GM18907 (cell line): ENCODE data around the gene DMD.

ENCODE experiments used
- ATAC-seq: cut with Tn5 transposase; IDR thresholded peaks from one replicate; pipeline ENCODE4 v1.9.1; 2021; ENCODE audit warnings: mild to moderate bottlenecking, moderate library complexity; ENCODE audit not compliant: unreplicated experiment

DMD gene

GRCh38 chrX:31796624-31797023 lies 1414.7 kb downstream of the DMD start:
- no peak for ATAC-seq

- no peak for ATAC-seq
These were observed 1463.9 kb downstream of the DMD start for GRCh38 chrX:31747411-31747810.

- no peak for ATAC-seq
These were observed 1468.3 kb downstream of the DMD start for GRCh38 chrX:31743004-31743403.

- no peak for ATAC-seq
These were observed 1493.9 kb downstream of the DMD start for GRCh38 chrX:31717474-31717873.

GRCh38 chrX:31715675-31716074 lies 1495.7 kb downstream of the DMD start:
- ATAC-seq, result no peak

- no peak for ATAC-seq
These were observed 1496.6 kb downstream of the DMD start for GRCh38 chrX:31714797-31715196.

GRCh38 chrX:31713120-31713519 lies 1498.2 kb downstream of the DMD start:
- ATAC-seq, result no peak

GRCh38 chrX:31711166-31711565 lies 1500.2 kb downstream of the DMD start:
- no peak for ATAC-seq

GRCh38 chrX:31708116-31708515 lies 1503.2 kb downstream of the DMD start:
- no peak for ATAC-seq

GRCh38 chrX:31706466-31706865 lies 1504.9 kb downstream of the DMD start:
- ATAC-seq, result no peak

- no peak for ATAC-seq
These were observed 1505.5 kb downstream of the DMD start for GRCh38 chrX:31705816-31706215.

GRCh38 chrX:31704938-31705337 lies 1506.4 kb downstream of the DMD start:
- ATAC-seq, result no peak

- no peak for ATAC-seq
These were observed 1509.1 kb downstream of the DMD start for GRCh38 chrX:31702222-31702621.

GRCh38 chrX:31697294-31697916 lies 1513.9 kb downstream of the DMD start:
- ATAC-seq, result no peak

GRCh38 chrX:31679861-31680260 lies 1531.5 kb downstream of the DMD start:
- ATAC-seq, result no peak

- no peak for ATAC-seq
These were observed 1541.1 kb downstream of the DMD start for GRCh38 chrX:31670245-31670644.

GRCh38 chrX:31665454-31665853 lies 1545.9 kb downstream of the DMD start:
- no peak for ATAC-seq

GRCh38 chrX:31663172-31663571 lies 1548.2 kb downstream of the DMD start:
- no peak for ATAC-seq

- no peak for ATAC-seq
These were observed 1550.0 kb downstream of the DMD start for GRCh38 chrX:31661280-31661810.

- peak; percentile 54 for ATAC-seq
These were observed 1553.0 kb downstream of the DMD start for GRCh38 chrX:31658360-31658759.

GRCh38 chrX:31656013-31656412 lies 1555.3 kb downstream of the DMD start:
- ATAC-seq, result no peak

- ATAC-seq, result no peak
These were observed 1557.9 kb downstream of the DMD start for GRCh38 chrX:31653422-31653821.

- peak; percentile 57 for ATAC-seq
These were observed 1558.7 kb downstream of the DMD start for GRCh38 chrX:31652650-31653049.
